Measurements from ENCODE around the gene RPRD1A. TPM values are rescaled to one million over a fixed set of nuclear protein-coding genes. Genes with fewer than 3 reads are reported as not detected.

Gene RPRD1A
- total and polyA plus RNA-seq, 9 of the 15 experiments (the other 6 are each of a cell fraction or from before 2014, with no cell fraction given) = 30.2 to 142 (median 66.0) TPM

DNA sequence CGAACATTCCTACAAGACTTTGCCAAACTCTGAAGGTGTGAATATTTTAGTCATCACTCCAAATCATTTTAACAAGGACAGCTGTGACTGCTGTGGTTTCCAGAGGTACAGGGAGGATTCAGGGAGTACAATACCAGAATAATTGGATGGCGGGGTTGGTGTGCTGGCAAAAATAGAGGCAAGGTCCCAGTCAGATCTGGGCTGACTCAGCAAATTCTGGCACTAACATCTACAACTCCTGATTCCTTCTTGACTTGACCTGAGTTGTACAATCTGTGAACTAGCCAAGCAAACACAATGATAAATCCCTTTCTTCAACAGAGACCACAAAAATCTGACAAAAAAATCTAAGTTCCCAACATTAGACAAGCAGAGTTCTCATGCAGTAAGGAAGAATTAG lies 54.5 kb downstream of the RPRD1A start (continued):
- TF ChIP-seq NFE2 (IDR thresholded peaks at IDR 0.05; ENCODE audit: low read depth) = peak; percentile 73
- TF ChIP-seq KLF10 (CRISPR knock-in tag; IDR thresholded peaks at IDR 0.05) = no peak
- TF ChIP-seq, protein P1, sequence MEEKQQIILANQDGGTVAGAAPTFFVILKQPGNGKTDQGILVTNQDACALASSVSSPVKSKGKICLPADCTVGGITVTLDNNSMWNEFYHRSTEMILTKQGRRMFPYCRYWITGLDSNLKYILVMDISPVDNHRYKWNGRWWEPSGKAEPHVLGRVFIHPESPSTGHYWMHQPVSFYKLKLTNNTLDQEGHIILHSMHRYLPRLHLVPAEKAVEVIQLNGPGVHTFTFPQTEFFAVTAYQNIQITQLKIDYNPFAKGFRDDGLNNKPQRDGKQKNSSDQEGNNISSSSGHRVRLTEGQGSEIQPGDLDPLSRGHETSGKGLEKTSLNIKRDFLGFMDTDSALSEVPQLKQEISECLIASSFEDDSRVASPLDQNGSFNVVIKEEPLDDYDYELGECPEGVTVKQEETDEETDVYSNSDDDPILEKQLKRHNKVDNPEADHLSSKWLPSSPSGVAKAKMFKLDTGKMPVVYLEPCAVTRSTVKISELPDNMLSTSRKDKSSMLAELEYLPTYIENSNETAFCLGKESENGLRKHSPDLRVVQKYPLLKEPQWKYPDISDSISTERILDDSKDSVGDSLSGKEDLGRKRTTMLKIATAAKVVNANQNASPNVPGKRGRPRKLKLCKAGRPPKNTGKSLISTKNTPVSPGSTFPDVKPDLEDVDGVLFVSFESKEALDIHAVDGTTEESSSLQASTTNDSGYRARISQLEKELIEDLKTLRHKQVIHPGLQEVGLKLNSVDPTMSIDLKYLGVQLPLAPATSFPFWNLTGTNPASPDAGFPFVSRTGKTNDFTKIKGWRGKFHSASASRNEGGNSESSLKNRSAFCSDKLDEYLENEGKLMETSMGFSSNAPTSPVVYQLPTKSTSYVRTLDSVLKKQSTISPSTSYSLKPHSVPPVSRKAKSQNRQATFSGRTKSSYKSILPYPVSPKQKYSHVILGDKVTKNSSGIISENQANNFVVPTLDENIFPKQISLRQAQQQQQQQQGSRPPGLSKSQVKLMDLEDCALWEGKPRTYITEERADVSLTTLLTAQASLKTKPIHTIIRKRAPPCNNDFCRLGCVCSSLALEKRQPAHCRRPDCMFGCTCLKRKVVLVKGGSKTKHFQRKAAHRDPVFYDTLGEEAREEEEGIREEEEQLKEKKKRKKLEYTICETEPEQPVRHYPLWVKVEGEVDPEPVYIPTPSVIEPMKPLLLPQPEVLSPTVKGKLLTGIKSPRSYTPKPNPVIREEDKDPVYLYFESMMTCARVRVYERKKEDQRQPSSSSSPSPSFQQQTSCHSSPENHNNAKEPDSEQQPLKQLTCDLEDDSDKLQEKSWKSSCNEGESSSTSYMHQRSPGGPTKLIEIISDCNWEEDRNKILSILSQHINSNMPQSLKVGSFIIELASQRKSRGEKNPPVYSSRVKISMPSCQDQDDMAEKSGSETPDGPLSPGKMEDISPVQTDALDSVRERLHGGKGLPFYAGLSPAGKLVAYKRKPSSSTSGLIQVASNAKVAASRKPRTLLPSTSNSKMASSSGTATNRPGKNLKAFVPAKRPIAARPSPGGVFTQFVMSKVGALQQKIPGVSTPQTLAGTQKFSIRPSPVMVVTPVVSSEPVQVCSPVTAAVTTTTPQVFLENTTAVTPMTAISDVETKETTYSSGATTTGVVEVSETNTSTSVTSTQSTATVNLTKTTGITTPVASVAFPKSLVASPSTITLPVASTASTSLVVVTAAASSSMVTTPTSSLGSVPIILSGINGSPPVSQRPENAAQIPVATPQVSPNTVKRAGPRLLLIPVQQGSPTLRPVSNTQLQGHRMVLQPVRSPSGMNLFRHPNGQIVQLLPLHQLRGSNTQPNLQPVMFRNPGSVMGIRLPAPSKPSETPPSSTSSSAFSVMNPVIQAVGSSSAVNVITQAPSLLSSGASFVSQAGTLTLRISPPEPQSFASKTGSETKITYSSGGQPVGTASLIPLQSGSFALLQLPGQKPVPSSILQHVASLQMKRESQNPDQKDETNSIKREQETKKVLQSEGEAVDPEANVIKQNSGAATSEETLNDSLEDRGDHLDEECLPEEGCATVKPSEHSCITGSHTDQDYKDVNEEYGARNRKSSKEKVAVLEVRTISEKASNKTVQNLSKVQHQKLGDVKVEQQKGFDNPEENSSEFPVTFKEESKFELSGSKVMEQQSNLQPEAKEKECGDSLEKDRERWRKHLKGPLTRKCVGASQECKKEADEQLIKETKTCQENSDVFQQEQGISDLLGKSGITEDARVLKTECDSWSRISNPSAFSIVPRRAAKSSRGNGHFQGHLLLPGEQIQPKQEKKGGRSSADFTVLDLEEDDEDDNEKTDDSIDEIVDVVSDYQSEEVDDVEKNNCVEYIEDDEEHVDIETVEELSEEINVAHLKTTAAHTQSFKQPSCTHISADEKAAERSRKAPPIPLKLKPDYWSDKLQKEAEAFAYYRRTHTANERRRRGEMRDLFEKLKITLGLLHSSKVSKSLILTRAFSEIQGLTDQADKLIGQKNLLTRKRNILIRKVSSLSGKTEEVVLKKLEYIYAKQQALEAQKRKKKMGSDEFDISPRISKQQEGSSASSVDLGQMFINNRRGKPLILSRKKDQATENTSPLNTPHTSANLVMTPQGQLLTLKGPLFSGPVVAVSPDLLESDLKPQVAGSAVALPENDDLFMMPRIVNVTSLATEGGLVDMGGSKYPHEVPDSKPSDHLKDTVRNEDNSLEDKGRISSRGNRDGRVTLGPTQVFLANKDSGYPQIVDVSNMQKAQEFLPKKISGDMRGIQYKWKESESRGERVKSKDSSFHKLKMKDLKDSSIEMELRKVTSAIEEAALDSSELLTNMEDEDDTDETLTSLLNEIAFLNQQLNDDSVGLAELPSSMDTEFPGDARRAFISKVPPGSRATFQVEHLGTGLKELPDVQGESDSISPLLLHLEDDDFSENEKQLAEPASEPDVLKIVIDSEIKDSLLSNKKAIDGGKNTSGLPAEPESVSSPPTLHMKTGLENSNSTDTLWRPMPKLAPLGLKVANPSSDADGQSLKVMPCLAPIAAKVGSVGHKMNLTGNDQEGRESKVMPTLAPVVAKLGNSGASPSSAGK (IDR thresholded peaks at IDR 0.05) = no peak
- peak in 1 of 2 experiments; percentile 39; a peak in 1 of 4 replicates for TF ChIP-seq KDM1A (IDR thresholded peaks at IDR 0.05)
- no peak for TF ChIP-seq TSHZ1 (CRISPR knock-in tag; IDR thresholded peaks at IDR 0.05)
- TF ChIP-seq ZNF316 (IDR thresholded peaks at IDR 0.05) = peak; percentile 97
- no peak for TF ChIP-seq ADNP (tag; IDR thresholded peaks at IDR 0.05)
- peak; percentile 92 for TF ChIP-seq MAFG (tag; conservative IDR thresholded peaks at IDR 0.05)
